Measurements from ENCODE around the gene DENND2C. TPM values are rescaled to one million over a fixed set of nuclear protein-coding genes. Genes with fewer than 3 reads are reported as not detected.

Gene DENND2C
- total and polyA plus RNA-seq, 2 of the 13 experiments (the other 11 are each of a cell fraction or from before 2014, with no cell fraction given), result 0.08 to 0.33 TPM

DNA sequence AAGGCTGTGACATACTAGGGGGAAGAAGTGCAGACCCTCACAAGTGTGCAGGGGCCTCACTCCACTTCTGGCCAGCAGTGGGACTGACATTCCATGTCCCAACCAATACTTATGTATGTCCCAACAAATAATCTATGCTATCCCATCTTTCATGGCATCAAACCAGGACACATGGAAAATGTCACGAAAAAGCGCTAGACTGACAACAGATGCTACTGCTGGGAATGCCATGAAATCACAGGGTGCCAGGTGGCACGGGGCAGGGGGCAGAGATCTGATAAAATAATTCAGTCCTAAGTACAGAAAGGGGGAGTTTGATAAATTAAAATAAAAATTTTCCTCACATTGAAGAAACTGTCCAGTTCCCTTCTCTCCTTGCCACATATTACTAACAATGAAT, 60.8 kb downstream of the DENND2C start:
- Histone ChIP-seq H3K9me3 (ENCODE audit: low read length) (no peaks in the 10 kb centered on the region), H3K27me3 (ENCODE audit: control insufficient read depth in 1 of 2, insufficient read depth in 2 of 2, low read length in 2 of 2) (no peaks in the 10 kb centered on the region), H3K27ac (ENCODE audit: extremely low read length, insufficient read depth, low read length) (no peak overlapping the region), H3K79me2 (ENCODE audit: insufficient read depth, low read length) (no peaks in the 10 kb centered on the region), H3K4me1 (ENCODE audit: insufficient read depth, low read length) (no peaks in the 10 kb centered on the region), H4K20me1 (ENCODE audit: insufficient read depth, low read length) (no peaks in the 10 kb centered on the region), H3K4me3 (replicated peaks in 1 of 3; ENCODE audit: insufficient read depth in 1 of 3, low read depth in 2 of 3, low read length in 3 of 3) (no peak overlapping the region), H3K9ac (ENCODE audit: insufficient read depth, low read depth, low read length) (no peak overlapping the region), H3K4me2 (ENCODE audit: low read depth, low read length) (no peak overlapping the region), H3K36me3 (replicated peaks in 1 of 2; ENCODE audit: control insufficient read depth in 1 of 2, insufficient read depth in 2 of 2, low read length in 2 of 2) (no peaks in the 10 kb centered on the region), H2AFZ (ENCODE audit: low read length) (no peak overlapping the region)
- FAIRE-seq, result no peak
- ChIA-PET CTCF (ENCODE audit: low intra/inter-chr PET ratio, low total read pairs) (no interaction called here), POLR2A (no interaction called here)
- no peak for ATAC-seq
- TF ChIP-seq, protein P1, sequence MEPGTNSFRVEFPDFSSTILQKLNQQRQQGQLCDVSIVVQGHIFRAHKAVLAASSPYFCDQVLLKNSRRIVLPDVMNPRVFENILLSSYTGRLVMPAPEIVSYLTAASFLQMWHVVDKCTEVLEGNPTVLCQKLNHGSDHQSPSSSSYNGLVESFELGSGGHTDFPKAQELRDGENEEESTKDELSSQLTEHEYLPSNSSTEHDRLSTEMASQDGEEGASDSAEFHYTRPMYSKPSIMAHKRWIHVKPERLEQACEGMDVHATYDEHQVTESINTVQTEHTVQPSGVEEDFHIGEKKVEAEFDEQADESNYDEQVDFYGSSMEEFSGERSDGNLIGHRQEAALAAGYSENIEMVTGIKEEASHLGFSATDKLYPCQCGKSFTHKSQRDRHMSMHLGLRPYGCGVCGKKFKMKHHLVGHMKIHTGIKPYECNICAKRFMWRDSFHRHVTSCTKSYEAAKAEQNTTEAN (CRISPR knock-in tag; conservative IDR thresholded peaks at IDR 0.05), result no peak
- TF ChIP-seq NR2F1 (CRISPR knock-in tag; IDR thresholded peaks at IDR 0.05) (no peak), ATF7 (IDR thresholded peaks at IDR 0.05) (no peak), ATF7 (CRISPR knock-in tag; IDR thresholded peaks at IDR 0.05) (no peak), PRPF4 (IDR thresholded peaks at IDR 0.05; ENCODE audit: low read depth, low read length, poor library complexity, severe bottlenecking) (no peak), POLR2G (IDR thresholded peaks at IDR 0.05; ENCODE audit: low read depth, low read length) (no peak), ZNF816 (CRISPR knock-in tag; IDR thresholded peaks at IDR 0.05; ENCODE audit: borderline replicate concordance) (no peak), CC2D1A (CRISPR knock-in tag; IDR thresholded peaks at IDR 0.05) (no peak), E2F5 (CRISPR knock-in tag; conservative IDR thresholded peaks at IDR 0.05) (no peak), ZNF343 (CRISPR knock-in tag; IDR thresholded peaks at IDR 0.05) (no peak), KDM5B (CRISPR knock-in tag; IDR thresholded peaks at IDR 0.05; ENCODE audit: borderline replicate concordance) (no peak), ZNF3 (CRISPR knock-in tag; IDR thresholded peaks at IDR 0.05) (no peak), FOXA3 (CRISPR knock-in tag; IDR thresholded peaks at IDR 0.05) (no peak), PAF1 (CRISPR knock-in tag; IDR thresholded peaks at IDR 0.05) (no peak), NCOA5 (CRISPR knock-in tag; IDR thresholded peaks at IDR 0.05) (no peak), PBX2 (CRISPR knock-in tag; IDR thresholded peaks at IDR 0.05) (no peak)
- TF ChIP-seq, protein P2, sequence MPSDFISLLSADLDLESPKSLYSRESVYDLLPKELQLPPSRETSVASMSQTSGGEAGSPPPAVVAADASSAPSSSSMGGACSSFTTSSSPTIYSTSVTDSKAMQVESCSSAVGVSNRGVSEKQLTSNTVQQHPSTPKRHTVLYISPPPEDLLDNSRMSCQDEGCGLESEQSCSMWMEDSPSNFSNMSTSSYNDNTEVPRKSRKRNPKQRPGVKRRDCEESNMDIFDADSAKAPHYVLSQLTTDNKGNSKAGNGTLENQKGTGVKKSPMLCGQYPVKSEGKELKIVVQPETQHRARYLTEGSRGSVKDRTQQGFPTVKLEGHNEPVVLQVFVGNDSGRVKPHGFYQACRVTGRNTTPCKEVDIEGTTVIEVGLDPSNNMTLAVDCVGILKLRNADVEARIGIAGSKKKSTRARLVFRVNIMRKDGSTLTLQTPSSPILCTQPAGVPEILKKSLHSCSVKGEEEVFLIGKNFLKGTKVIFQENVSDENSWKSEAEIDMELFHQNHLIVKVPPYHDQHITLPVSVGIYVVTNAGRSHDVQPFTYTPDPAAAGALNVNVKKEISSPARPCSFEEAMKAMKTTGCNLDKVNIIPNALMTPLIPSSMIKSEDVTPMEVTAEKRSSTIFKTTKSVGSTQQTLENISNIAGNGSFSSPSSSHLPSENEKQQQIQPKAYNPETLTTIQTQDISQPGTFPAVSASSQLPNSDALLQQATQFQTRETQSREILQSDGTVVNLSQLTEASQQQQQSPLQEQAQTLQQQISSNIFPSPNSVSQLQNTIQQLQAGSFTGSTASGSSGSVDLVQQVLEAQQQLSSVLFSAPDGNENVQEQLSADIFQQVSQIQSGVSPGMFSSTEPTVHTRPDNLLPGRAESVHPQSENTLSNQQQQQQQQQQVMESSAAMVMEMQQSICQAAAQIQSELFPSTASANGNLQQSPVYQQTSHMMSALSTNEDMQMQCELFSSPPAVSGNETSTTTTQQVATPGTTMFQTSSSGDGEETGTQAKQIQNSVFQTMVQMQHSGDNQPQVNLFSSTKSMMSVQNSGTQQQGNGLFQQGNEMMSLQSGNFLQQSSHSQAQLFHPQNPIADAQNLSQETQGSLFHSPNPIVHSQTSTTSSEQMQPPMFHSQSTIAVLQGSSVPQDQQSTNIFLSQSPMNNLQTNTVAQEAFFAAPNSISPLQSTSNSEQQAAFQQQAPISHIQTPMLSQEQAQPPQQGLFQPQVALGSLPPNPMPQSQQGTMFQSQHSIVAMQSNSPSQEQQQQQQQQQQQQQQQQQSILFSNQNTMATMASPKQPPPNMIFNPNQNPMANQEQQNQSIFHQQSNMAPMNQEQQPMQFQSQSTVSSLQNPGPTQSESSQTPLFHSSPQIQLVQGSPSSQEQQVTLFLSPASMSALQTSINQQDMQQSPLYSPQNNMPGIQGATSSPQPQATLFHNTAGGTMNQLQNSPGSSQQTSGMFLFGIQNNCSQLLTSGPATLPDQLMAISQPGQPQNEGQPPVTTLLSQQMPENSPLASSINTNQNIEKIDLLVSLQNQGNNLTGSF (CRISPR knock-in tag; IDR thresholded peaks at IDR 0.05), result no peak
- BruUV-seq (replicated peaks), result no TSS peak
- intact Hi-C loops (cut with micrococcal nuclease; ENCODE audit: unreplicated experiment) (no loop called here), in situ Hi-C loops (cut with HindIII; ENCODE audit: extremely low pct_ligation_motif_present, low pct_unique_long_range_greater_than_20kb) (no loop called here)
- WGBS (ENCODE audit: low lambda C conversion rate), result 59% methylated on average over 3 of the region's 3 CpGs
- DNase-seq (ENCODE audit: low spot score), result no peak
